HCT116 (cell line): Measurements from ENCODE around the gene SLC5A5.

ENCODE experiments used
- CTCF ChIP-seq, 3 experiments: fragments of 200-600 bp in 1 of 3; sonication (generic) in 1 of 3; IDR thresholded peaks in 2 of 3; conservative IDR thresholded peaks in 1 of 3; 2 replicates each; pipeline ENCODE4 v1.5.1; 2012 to 2017; ENCODE audit warnings: low read depth in 2 of 3, low read length in 2 of 3, antibody characterized with exemption in 1 of 3, borderline replicate concordance in 1 of 3, control low read depth in 1 of 3, mild to moderate bottlenecking in 1 of 3, mixed read lengths in 1 of 3, mixed run types in 1 of 3, moderate library complexity in 1 of 3; ENCODE audit not compliant: insufficient read depth in 1 of 3
- EGR1 ChIP-seq: IDR thresholded peaks from 2 replicates; pipeline ENCODE4 v1.6.1; 2012; ENCODE audit warnings: low read depth
- EZH2 ChIP-seq: fragments of 200-600 bp; sonication (generic); IDR thresholded peaks from 2 replicates; pipeline ENCODE4 v1.6.1; 2017; ENCODE audit warnings: antibody characterized with exemption, mixed run types
- EZH2phosphoT487 ChIP-seq: fragments of 200-600 bp; IDR thresholded peaks from 2 replicates; pipeline ENCODE4 v1.6.1; 2018; ENCODE audit warnings: antibody characterized with exemption, borderline replicate concordance
- POLR2A ChIP-seq: IDR thresholded peaks from 2 replicates; pipeline ENCODE4 v1.7.0; 2011; ENCODE audit warnings: borderline replicate concordance; ENCODE audit not compliant: insufficient read depth, insufficient read length; ENCODE audit errors: extremely low read depth
- POLR2AphosphoS5 ChIP-seq: IDR thresholded peaks from 2 replicates; pipeline ENCODE4 v1.6.1; 2011; ENCODE audit warnings: mild to moderate bottlenecking, low read depth, low read length, moderate library complexity
- SP1 ChIP-seq: IDR thresholded peaks from 2 replicates; pipeline ENCODE4 v1.6.1; 2012; ENCODE audit warnings: low read depth
- TF ChIP-seq, protein P1 (sequence below): IDR thresholded peaks from 2 replicates; pipeline ENCODE4 v1.6.1; 2012

DNA sequence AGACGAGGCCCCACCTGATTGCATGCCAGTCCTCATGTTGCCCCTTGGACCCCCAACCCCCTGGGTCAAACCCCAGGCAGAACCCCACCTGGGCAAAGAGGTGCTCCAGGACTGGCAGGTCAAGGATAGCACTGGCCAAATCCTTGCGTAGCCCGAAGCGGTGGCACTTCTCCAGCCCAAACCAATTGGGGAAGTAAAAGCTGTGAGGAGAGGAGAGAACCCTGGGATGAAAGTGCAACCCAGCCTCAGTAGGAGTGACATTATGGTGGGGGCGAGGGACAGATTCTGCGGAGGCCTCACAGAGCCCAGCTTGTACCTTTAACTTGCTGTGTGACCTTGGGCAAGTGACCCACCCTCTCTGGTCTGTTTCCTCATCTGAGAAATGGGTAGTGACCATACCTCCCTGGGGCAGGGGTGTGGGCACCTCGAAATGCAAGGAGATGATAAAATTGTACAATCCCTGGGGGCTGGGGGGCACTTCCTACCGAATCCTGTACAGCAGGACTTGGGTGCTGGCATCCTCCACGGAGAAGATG lies 28.4 kb upstream of the SLC5A5 start:
- TF ChIP-seq, protein P1, sequence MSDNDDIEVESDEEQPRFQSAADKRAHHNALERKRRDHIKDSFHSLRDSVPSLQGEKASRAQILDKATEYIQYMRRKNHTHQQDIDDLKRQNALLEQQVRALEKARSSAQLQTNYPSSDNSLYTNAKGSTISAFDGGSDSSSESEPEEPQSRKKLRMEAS = no peak
- TF ChIP-seq POLR2AphosphoS5 (no peak), CTCF (IDR thresholded peaks at IDR 0.05 in 2 of 3, conservative IDR thresholded peaks at IDR 0.05 in 1 of 3; ENCODE audit: borderline replicate concordance in 1 of 3, insufficient read depth in 1 of 3, low read depth in 2 of 3, low read length in 2 of 3) (no peak), EZH2 (no peak), EZH2phosphoT487 (no peak), SP1 (no peak), EGR1 (no peak), POLR2A (no peak)
